ENCODE data around the gene TTBK1.

TTBK1 gene

GRCh38 chr6:43235841-43236240 lies 7.4 kb upstream of the TTBK1 start:
- TF ChIP-seq CTCF (IDR thresholded peaks at IDR 0.05; ENCODE audit: extremely low read depth, missing control alignments), result no peak
- DNase-seq (ENCODE audit: low spot score), result no peak

GRCh38 chr6:43239054-43239453 lies 4.2 kb upstream of the TTBK1 start:
- no peak for DNase-seq (ENCODE audit: low spot score)
- TF ChIP-seq CTCF (IDR thresholded peaks at IDR 0.05; ENCODE audit: extremely low read depth, missing control alignments), result no peak

GRCh38 chr6:43240950-43241349 lies 2.3 kb upstream of the TTBK1 start:
- TF ChIP-seq CTCF (IDR thresholded peaks at IDR 0.05; ENCODE audit: extremely low read depth, missing control alignments), result no peak

GRCh38 chr6:43241446-43241845 lies 1.8 kb upstream of the TTBK1 start:
- DNase-seq (ENCODE audit: low spot score), result no peak
- TF ChIP-seq CTCF (IDR thresholded peaks at IDR 0.05; ENCODE audit: extremely low read depth, missing control alignments), result no peak

More at GRCh38 chr6:43240950-43241349, 2.3 kb upstream of the TTBK1 start:
- no peak for DNase-seq (ENCODE audit: low spot score)

GRCh38 chr6:43243664-43244321 lies 512 bp downstream of the TTBK1 start:
- TF ChIP-seq CTCF (IDR thresholded peaks at IDR 0.05; ENCODE audit: extremely low read depth, missing control alignments), result no peak
- DNase-seq (ENCODE audit: low spot score), result peak; percentile 39

- TF ChIP-seq CTCF (IDR thresholded peaks at IDR 0.05; ENCODE audit: extremely low read depth, missing control alignments), result no peak
- DNase-seq (ENCODE audit: low spot score), result peak; percentile 69
These were observed 3.2 kb downstream of the TTBK1 start for GRCh38 chr6:43246301-43247113.

All from GM20000 (cell line).